Measurements from ENCODE around the gene YPEL4.
A peak's percentile ranks its signal among the peaks of the same experiment; 100 is the strongest.

Gene YPEL4

DNA sequence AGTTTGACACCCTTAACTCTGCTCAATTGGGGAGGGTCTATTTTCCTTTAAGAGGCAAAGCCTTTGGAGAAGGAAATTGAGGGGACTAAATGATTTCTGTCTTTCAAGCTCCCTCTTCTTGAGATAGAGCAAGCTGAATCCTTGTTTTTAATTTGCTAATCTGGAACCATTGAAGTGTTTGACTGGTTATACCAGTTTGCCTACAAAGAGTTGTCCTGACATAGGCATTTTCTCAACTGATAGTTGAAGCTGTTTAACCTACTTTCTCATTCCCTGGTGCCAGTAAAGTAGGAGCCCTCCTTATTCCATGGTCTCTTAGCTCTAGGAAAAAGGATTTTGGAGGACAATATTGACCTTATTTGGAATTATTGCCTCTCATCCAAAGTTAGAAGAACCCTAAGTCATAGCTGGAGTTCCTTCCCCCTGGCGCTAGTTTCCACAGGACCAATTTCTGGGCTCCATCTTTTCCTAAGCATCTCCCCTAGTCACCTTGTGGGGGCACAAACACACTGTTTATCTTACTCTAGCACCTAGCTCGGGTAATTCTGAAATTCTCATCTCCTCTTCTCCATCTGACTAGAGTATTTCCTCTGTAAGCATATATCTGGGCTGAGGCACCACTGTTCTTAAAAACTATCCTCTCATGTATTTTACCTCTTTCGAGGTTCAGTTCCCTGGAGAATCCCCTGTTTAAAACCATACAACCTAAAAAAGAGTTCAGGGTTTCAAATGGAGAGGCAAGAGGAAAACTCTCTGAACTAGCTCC is 25.6 kb upstream of the YPEL4 start:
- no peaks in the 10 kb centered on the region for H3F3A ChIP-seq (ENCODE audit: low read depth)
- peaks cover 62% of the 10 kb centered on the region for H3K4me1 ChIP-seq (ENCODE audit: insufficient read depth, low read length, poor library complexity, severe bottlenecking)
- peaks cover 41% of the 10 kb centered on the region; the same call in 1 of the 2 replicates for H3K36me3 ChIP-seq (ENCODE audit: insufficient read depth, low read length)
- H3K79me2 ChIP-seq (ENCODE audit: insufficient read depth, low read length), result peaks cover 91% of the 10 kb centered on the region
- no peaks in the 10 kb centered on the region for H3K27me3 ChIP-seq (ENCODE audit: insufficient read depth, low read length, poor library complexity, severe bottlenecking)
- peak overlapping the region; percentile 99 for H3K4me2 ChIP-seq (ENCODE audit: low read depth, low read length, poor library complexity, severe bottlenecking)
- H2AFZ ChIP-seq (ENCODE audit: low read length), result no peak overlapping the region
- no peaks in the 10 kb centered on the region for H3K9me2 ChIP-seq (replicated peaks; ENCODE audit: low read depth, low read length)
- peak overlapping the region; percentile 28 for H3K9ac ChIP-seq (ENCODE audit: low read depth, low read length, poor library complexity, severe bottlenecking)
- TF ChIP-seq EZH2phosphoT487 (IDR thresholded peaks at IDR 0.05; ENCODE audit: borderline replicate concordance), result no peak
- TF ChIP-seq CTCF (conservative IDR thresholded peaks at IDR 0.05; ENCODE audit: low read length), result peak; percentile 31
- H3K4me3 ChIP-seq (ENCODE audit: low read length, poor library complexity, severe bottlenecking), result peak overlapping the region; percentile 40
- H3K9me3 ChIP-seq (ENCODE audit: insufficient read depth, low read depth, low read length), result no peaks in the 10 kb centered on the region
- peaks cover 73% of the 10 kb centered on the region for H4K20me1 ChIP-seq (ENCODE audit: insufficient read depth, low read length, poor library complexity, severe bottlenecking)

DNA sequence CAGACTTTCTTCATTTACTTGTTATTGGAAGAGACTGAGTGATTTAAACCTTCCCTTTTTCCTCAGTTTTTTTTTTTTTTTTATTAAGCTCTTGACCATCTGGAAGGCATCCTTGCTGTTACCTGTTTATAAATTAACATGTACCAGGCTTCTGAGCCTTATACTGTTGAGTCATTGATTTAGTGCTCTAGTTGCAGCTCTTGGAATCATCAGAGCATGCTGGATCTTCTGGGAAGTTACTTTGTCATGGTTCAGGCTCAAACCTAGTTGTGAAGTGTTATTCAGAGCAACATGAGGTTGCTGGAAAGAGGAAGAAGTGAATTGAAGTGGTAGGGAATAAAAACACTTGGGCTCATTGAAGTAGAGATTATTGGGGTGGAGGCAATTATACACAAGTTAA is 24.5 kb upstream of the YPEL4 start:
- Histone ChIP-seq H3K9me3 (ENCODE audit: insufficient read depth, low read depth, low read length) (no peaks in the 10 kb centered on the region), H3K36me3 (ENCODE audit: insufficient read depth, low read length) (peaks cover 34% of the 10 kb centered on the region; the same call in 1 of the 2 replicates), H2AFZ (ENCODE audit: low read length) (no peak overlapping the region), H3K27me3 (ENCODE audit: insufficient read depth, low read length, poor library complexity, severe bottlenecking) (no peaks in the 10 kb centered on the region), H3K9me2 (replicated peaks; ENCODE audit: low read depth, low read length) (no peaks in the 10 kb centered on the region), H3K79me2 (ENCODE audit: insufficient read depth, low read length) (peaks cover 91% of the 10 kb centered on the region), H3F3A (ENCODE audit: low read depth) (no peaks in the 10 kb centered on the region), H4K20me1 (ENCODE audit: insufficient read depth, low read length, poor library complexity, severe bottlenecking) (peaks cover 75% of the 10 kb centered on the region), H3K4me2 (ENCODE audit: low read depth, low read length, poor library complexity, severe bottlenecking) (peak overlapping the region; percentile 99), H3K4me3 (ENCODE audit: low read length, poor library complexity, severe bottlenecking) (peak overlapping the region; percentile 40), H3K9ac (ENCODE audit: low read depth, low read length, poor library complexity, severe bottlenecking) (peak overlapping the region; percentile 28), H3K4me1 (ENCODE audit: insufficient read depth, low read length, poor library complexity, severe bottlenecking) (peaks cover 67% of the 10 kb centered on the region)
- TF ChIP-seq EZH2phosphoT487 (IDR thresholded peaks at IDR 0.05; ENCODE audit: borderline replicate concordance) (no peak), CTCF (conservative IDR thresholded peaks at IDR 0.05; ENCODE audit: low read length) (no peak)

DNA sequence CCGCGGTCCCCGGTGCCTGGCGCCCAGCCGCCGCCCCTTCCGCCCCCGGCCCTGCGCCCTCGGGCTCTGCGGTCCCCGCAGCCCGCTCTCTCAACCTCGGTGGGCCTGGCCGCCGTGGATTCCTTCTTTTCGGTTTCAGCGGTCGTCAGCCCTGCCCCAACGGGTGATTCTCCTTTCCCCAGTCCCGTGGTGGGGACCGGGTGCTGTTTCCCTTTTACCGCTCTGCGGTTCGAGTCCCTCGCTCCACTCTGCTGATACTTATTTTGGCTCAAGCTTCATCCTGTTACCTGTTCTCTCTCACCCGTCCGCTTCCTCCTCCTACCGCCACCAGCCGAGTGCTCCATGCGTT is 18.7 kb upstream of the YPEL4 start:
- no peaks in the 10 kb centered on the region for H3K9me2 ChIP-seq (replicated peaks; ENCODE audit: low read depth, low read length)
- no peaks in the 10 kb centered on the region for H3F3A ChIP-seq (ENCODE audit: low read depth)

More for the DNA sequence above, 18.7 kb upstream of the YPEL4 start:
- peak overlapping the region; percentile 95 for H3K9ac ChIP-seq (ENCODE audit: low read depth, low read length, poor library complexity, severe bottlenecking)
- peak overlapping the region; percentile 98 for H3K4me3 ChIP-seq (ENCODE audit: low read length, poor library complexity, severe bottlenecking)
- H3K79me2 ChIP-seq (ENCODE audit: insufficient read depth, low read length), result peaks cover 54% of the 10 kb centered on the region
- H2AFZ ChIP-seq (ENCODE audit: low read length), result peak overlapping the region; percentile 81
- H3K27me3 ChIP-seq (ENCODE audit: insufficient read depth, low read length, poor library complexity, severe bottlenecking), result no peaks in the 10 kb centered on the region
- H3K9me3 ChIP-seq (ENCODE audit: insufficient read depth, low read depth, low read length), result no peaks in the 10 kb centered on the region
- H3K36me3 ChIP-seq (ENCODE audit: insufficient read depth, low read length), result peaks cover 16% of the 10 kb centered on the region; the same call in 1 of the 2 replicates
- peak overlapping the region; percentile 99 for H3K4me2 ChIP-seq (ENCODE audit: low read depth, low read length, poor library complexity, severe bottlenecking)
- TF ChIP-seq CTCF (conservative IDR thresholded peaks at IDR 0.05; ENCODE audit: low read length) (no peak), EZH2phosphoT487 (IDR thresholded peaks at IDR 0.05; ENCODE audit: borderline replicate concordance) (no peak)
- peaks cover 50% of the 10 kb centered on the region for H3K4me1 ChIP-seq (ENCODE audit: insufficient read depth, low read length, poor library complexity, severe bottlenecking)
- H4K20me1 ChIP-seq (ENCODE audit: insufficient read depth, low read length, poor library complexity, severe bottlenecking), result peaks cover 48% of the 10 kb centered on the region
